ENCODE data around the gene RHOH. TPM values are rescaled to one million over a fixed set of nuclear protein-coding genes. Genes with fewer than 3 reads are reported as not detected.

Gene RHOH
- total and polyA plus RNA-seq, 10 of the 15 experiments (the other 5 are each of a cell fraction or from before 2014, with no cell fraction given): 46.5 to 120 (median 57.9) TPM

GRCh38 chr4:40195182-40196177 is 1.4 kb upstream of the RHOH start (continued):
- TF ChIP-seq BMI1 (IDR thresholded peaks at IDR 0.05; ENCODE audit: borderline replicate concordance) (peak; percentile 44; the same call in 1 of the 2 replicates), KDM1A (IDR thresholded peaks at IDR 0.05; ENCODE audit: borderline replicate concordance) (no peak), TCF12 (IDR thresholded peaks at IDR 0.05; ENCODE audit: low read depth, low read length) (no peak), RAD51 (IDR thresholded peaks at IDR 0.05) (no peak), USF1 (IDR thresholded peaks at IDR 0.05; ENCODE audit: borderline replicate concordance, extremely low read length, insufficient read depth, low read depth, low read length) (no peak), CTCF (IDR thresholded peaks at IDR 0.05 in 2 of 3, conservative IDR thresholded peaks at IDR 0.05 in 1 of 3; ENCODE audit: control insufficient read depth in 2 of 3, extremely low read depth in 1 of 3, insufficient read depth in 1 of 3, low read depth in 3 of 3, low read length in 3 of 3) (no peak), SIN3A (IDR thresholded peaks at IDR 0.05; ENCODE audit: low read depth, low read length) (peak; percentile 73), TCF3 (IDR thresholded peaks at IDR 0.05; ENCODE audit: borderline replicate concordance, insufficient read depth, low read depth, low read length) (0 out of 2 replicates have a peak, but pooled peaks have one; percentile 21), CBFB (IDR thresholded peaks at IDR 0.05; ENCODE audit: low read depth) (no peak), MEF2B (IDR thresholded peaks at IDR 0.05; ENCODE audit: partially characterized antibody, poor library complexity, severe bottlenecking) (no peak), IKZF2 (IDR thresholded peaks at IDR 0.05) (peak; percentile 67 to 76), GATAD2B (conservative IDR thresholded peaks at IDR 0.05; ENCODE audit: low read depth) (0 out of 2 replicates have a peak, but pooled peaks have one; percentile 35), SMAD1 (IDR thresholded peaks at IDR 0.05; ENCODE audit: low read depth, partially characterized antibody) (peak; percentile 24), ETV6 (conservative IDR thresholded peaks at IDR 0.05 in 1 of 2, IDR thresholded peaks at IDR 0.05 in 1 of 2; ENCODE audit: borderline replicate concordance in 1 of 2, low read depth in 1 of 2) (peak in 1 of 2 experiments; percentile 97; a peak in 2 of 4 replicates), REST (IDR thresholded peaks at IDR 0.05; ENCODE audit: low read depth, low read length) (no peak), ELK1 (IDR thresholded peaks at IDR 0.05; ENCODE audit: low read depth, low read length) (no peak), E2F4 (IDR thresholded peaks at IDR 0.05; ENCODE audit: low read depth, low read length) (no peak), MEF2A (IDR thresholded peaks at IDR 0.05; ENCODE audit: insufficient read depth, low read depth, low read length) (no peak), ATF7 (IDR thresholded peaks at IDR 0.05; ENCODE audit: low read depth) (0 out of 2 replicates have a peak, but pooled peaks have one; percentile 13)

Data from GM12878 (cell line).